SK-N-SH (cell line): ENCODE measurements around the gene RIN3. TPM values are rescaled to one million over a fixed set of nuclear protein-coding genes. Genes with fewer than 3 reads are reported as not detected.

Source experiments
- CTCF ChIA-PET: fragments of 300-600, 350-600 bp; formaldehyde crosslinking; extraction: SDS; loops from one replicate; lab custom pipeline; 2021; lab: Yijun Ruan, JAX
- POLR2A ChIA-PET: fragments of 350-600 bp; sonication (Branson Sonifier 250); formaldehyde crosslinking; extraction: SDS; loops from one replicate; lab custom pipeline; 2020; ENCODE audit warnings: antibody characterized with exemption, inconsistent platforms; lab: Yijun Ruan, JAX
- DNase-seq: peaks from one replicate; pipeline ENCODE4 v3.0.0; 2012
- H2AFZ ChIP-seq: fragments of 200-600 bp; sonication (generic); 2 replicates; pipeline ENCODE4 v1.8.1; 2016; ENCODE audit warnings: antibody characterized with exemption, mild to moderate bottlenecking, low read depth
- H3F3A ChIP-seq: fragments of 200-600 bp; sonication (generic); replicated peaks from 2 replicates; pipeline ENCODE3; 2016; ENCODE audit warnings: antibody characterized with exemption, mild to moderate bottlenecking; ENCODE audit not compliant: insufficient read depth
- H3K27ac ChIP-seq, 2 experiments: fragments of 200-500 bp in 1 of 2; fragments of 200-600 bp in 1 of 2; sonication (Bioruptor generic) in 1 of 2; sonication (generic), shearing (Covaris generic) in 1 of 2; 2 replicates each; pipeline versions ENCODE4 v1.5.1 to v1.6.1; 2014 to 2016; ENCODE audit warnings: low read depth in 2 of 2, inconsistent platforms in 1 of 2, low read length in 1 of 2, mild to moderate bottlenecking in 1 of 2, mixed read lengths in 1 of 2
- H3K27me3 ChIP-seq: fragments of 200-600 bp; sonication (generic), shearing (Covaris generic); 2 replicates; pipeline ENCODE4 v1.6.1; 2016; ENCODE audit warnings: mixed run types; ENCODE audit not compliant: insufficient read depth
- H3K36me3 ChIP-seq, 2 experiments: fragments of 200-500 bp in 1 of 2; fragments of 200-600 bp in 1 of 2; sonication (Bioruptor generic) in 1 of 2; sonication (generic) in 1 of 2; replicated peaks in 1 of 2; 2 replicates each; pipeline versions ENCODE3 to v1.5.1; 2014 to 2016; ENCODE audit warnings: low read length in 1 of 2, mild to moderate bottlenecking in 1 of 2; ENCODE audit not compliant: insufficient read depth in 2 of 2, control insufficient read depth in 1 of 2
- H3K4me1 ChIP-seq, 2 experiments: fragments of 200-500 bp in 1 of 2; fragments of 200-600 bp in 1 of 2; sonication (Bioruptor generic) in 1 of 2; sonication (generic), shearing (Covaris generic) in 1 of 2; 2 replicates each; pipeline versions ENCODE4 v1.5.1 to v1.6.1; 2014 to 2016; ENCODE audit warnings: low read depth in 1 of 2, low read length in 1 of 2, mixed run types in 1 of 2; ENCODE audit not compliant: insufficient read depth in 2 of 2, control insufficient read depth in 1 of 2
- H3K4me2 ChIP-seq: fragments of 200-600 bp; sonication (generic), shearing (Covaris generic); 2 replicates; pipeline ENCODE4 v1.6.1; 2017; ENCODE audit warnings: mixed run types
- H3K4me3 ChIP-seq, 2 experiments: fragments of 200-500 bp in 1 of 2; fragments of 200-600 bp in 1 of 2; sonication (Bioruptor generic) in 1 of 2; sonication (generic), shearing (Covaris generic) in 1 of 2; 2 replicates each; pipeline versions ENCODE4 v1.5.1 to v1.8.1; 2014 to 2016; ENCODE audit warnings: low read depth in 2 of 2, inconsistent platforms in 1 of 2, low read length in 1 of 2, mild to moderate bottlenecking in 1 of 2, mixed read lengths in 1 of 2, moderate library complexity in 1 of 2
- H3K79me2 ChIP-seq: fragments of 200-600 bp; sonication (generic); 2 replicates; pipeline ENCODE4 v1.8.1; 2017; ENCODE audit warnings: mild to moderate bottlenecking; ENCODE audit not compliant: insufficient read depth
- H3K9ac ChIP-seq: fragments of 200-600 bp; sonication (generic); 2 replicates; pipeline ENCODE4 v1.6.1; 2017; ENCODE audit warnings: mixed run types
- H3K9me2 ChIP-seq: fragments of 200-600 bp; sonication (generic); 2 replicates; pipeline ENCODE4 v1.6.1; 2017; ENCODE audit warnings: mixed run types
- H3K9me3 ChIP-seq: fragments of 200-600 bp; sonication (generic); 2 replicates; pipeline ENCODE4 v1.6.1; 2017; ENCODE audit warnings: mixed run types, mild to moderate bottlenecking, moderate library complexity
- H4K20me1 ChIP-seq: fragments of 200-600 bp; sonication (generic); 2 replicates; pipeline ENCODE4 v1.6.1; 2017; ENCODE audit warnings: mild to moderate bottlenecking, mixed run types; ENCODE audit not compliant: insufficient read depth
- ELF1 ChIP-seq: IDR thresholded peaks from 2 replicates; pipeline ENCODE4 v1.4.0; 2012
- EP300 ChIP-seq, 2 experiments: IDR thresholded peaks; 2 replicates each; pipeline versions ENCODE4 v1.4.0 to v1.6.1; 2012; ENCODE audit warnings: borderline replicate concordance in 1 of 2, low read depth in 1 of 2, low read length in 1 of 2
- FOXJ3 ChIP-seq: sonication (generic); formaldehyde crosslinking; IDR thresholded peaks from 2 replicates; pipeline ENCODE4 v1.5.1; 2020; ENCODE audit warnings: mild to moderate bottlenecking, missing genetic modification reagents
- JUND ChIP-seq: IDR thresholded peaks from 2 replicates; pipeline ENCODE4 v1.4.0; 2012
- MEF2A ChIP-seq: IDR thresholded peaks from 2 replicates; pipeline ENCODE4 v1.4.0; 2012; ENCODE audit warnings: low read depth, borderline replicate concordance
- NRF1 ChIP-seq: IDR thresholded peaks from 2 replicates; pipeline ENCODE4 v1.6.1; 2012; ENCODE audit warnings: low read depth, mild to moderate bottlenecking, low read length
- RCOR1 ChIP-seq: fragments of 150-350 bp; IDR thresholded peaks from 2 replicates; pipeline ENCODE4 v1.6.1; 2017; ENCODE audit warnings: antibody characterized with exemption, low read length
- RFX5 ChIP-seq: IDR thresholded peaks from 2 replicates; pipeline ENCODE4 v1.6.1; 2012; ENCODE audit warnings: mild to moderate bottlenecking, improper control_type of control experiment, low read length
- SMC3 ChIP-seq: IDR thresholded peaks from 2 replicates; pipeline ENCODE4 v1.6.1; 2012; ENCODE audit warnings: low read depth, low read length, improper control_type of control experiment
- TCF12 ChIP-seq: IDR thresholded peaks from 2 replicates; pipeline ENCODE4 v1.4.0; 2012
- USF2 ChIP-seq: fragments of 150-350 bp; IDR thresholded peaks from 2 replicates; pipeline ENCODE4 v1.6.1; 2017; ENCODE audit warnings: antibody characterized with exemption, low read length, low read depth, borderline replicate concordance
- ZBTB33 ChIP-seq: IDR thresholded peaks from 2 replicates; pipeline ENCODE4 v1.4.0; 2012; ENCODE audit warnings: low read depth, borderline replicate concordance
- WGBS: methylation state at CpG from one replicate; pipeline ENCODE4 v1.1.6; 2017; ENCODE audit warnings: low lambda C conversion rate; 5-methylcytosine and 5-hydroxymethylcytosine counted together
- polyA plus RNA-seq, 3 experiments: library from polyadenylated mRNA; depleted of rRNA; stranded (reverse); fragments of >200 nt; gene quantifications; 2 replicates each; pipeline ENCODE4 v1.2.3, GENCODE V29; 2012
- TF ChIP-seq, protein P1 (sequence below): fragments of 150-350 bp; IDR thresholded peaks from 2 replicates; pipeline ENCODE4 v1.6.1; 2016; ENCODE audit warnings: mild to moderate bottlenecking, low read depth, low read length
- TF ChIP-seq, protein P2 (sequence below): IDR thresholded peaks from 2 replicates; pipeline ENCODE4 v1.4.0; 2012; ENCODE audit warnings: low read depth, borderline replicate concordance
- TF ChIP-seq, protein P3 (sequence below): IDR thresholded peaks from 2 replicates; pipeline ENCODE4 v1.6.1; 2012; ENCODE audit warnings: mild to moderate bottlenecking, low read depth, low read length, moderate library complexity
- TF ChIP-seq, protein P4 (sequence below): IDR thresholded peaks from 2 replicates; pipeline ENCODE4 v1.4.0; 2012; ENCODE audit warnings: low read depth
- TF ChIP-seq, protein P5 (sequence below): IDR thresholded peaks from 2 replicates; pipeline ENCODE4; 2012

Gene RIN3
- polyA plus RNA-seq, 1 of the 3 experiments (the other 2 are of a cell fraction) = 12.4 TPM

DNA sequence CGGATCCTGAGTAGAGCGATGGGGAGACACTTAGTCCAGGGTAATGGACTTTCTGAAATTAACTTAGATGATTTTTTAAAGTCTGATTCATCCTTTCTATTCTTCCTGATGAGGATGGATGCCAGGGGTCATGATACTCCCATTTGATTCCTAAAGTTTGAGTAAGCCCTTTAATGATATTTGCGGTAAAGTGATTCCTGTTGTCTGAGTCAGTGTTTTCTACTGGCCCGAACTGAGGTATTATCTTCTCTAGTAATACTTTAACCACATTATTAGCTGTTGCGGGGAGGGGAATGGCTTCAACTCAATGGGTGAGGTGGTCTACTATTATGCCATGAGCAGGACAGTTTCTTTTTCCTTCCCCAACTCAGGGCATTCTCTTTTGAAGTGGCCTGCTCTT lies 111.6 kb downstream of the RIN3 start (continued):
- TF ChIP-seq, protein P1, sequence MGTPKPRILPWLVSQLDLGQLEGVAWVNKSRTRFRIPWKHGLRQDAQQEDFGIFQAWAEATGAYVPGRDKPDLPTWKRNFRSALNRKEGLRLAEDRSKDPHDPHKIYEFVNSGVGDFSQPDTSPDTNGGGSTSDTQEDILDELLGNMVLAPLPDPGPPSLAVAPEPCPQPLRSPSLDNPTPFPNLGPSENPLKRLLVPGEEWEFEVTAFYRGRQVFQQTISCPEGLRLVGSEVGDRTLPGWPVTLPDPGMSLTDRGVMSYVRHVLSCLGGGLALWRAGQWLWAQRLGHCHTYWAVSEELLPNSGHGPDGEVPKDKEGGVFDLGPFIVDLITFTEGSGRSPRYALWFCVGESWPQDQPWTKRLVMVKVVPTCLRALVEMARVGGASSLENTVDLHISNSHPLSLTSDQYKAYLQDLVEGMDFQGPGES = no peak
- TF ChIP-seq USF2 (no peak), NRF1 (no peak), EP300 (IDR thresholded peaks at IDR 0.05; ENCODE audit: borderline replicate concordance in 1 of 2, low read depth in 1 of 2, low read length in 1 of 2) (peak in 1 of 2 experiments; percentile 91; a peak in 2 of 4 replicates), TCF12 (peak; percentile 85), SMC3 (no peak), JUND (peak; percentile 95)
- TF ChIP-seq, protein P2, sequence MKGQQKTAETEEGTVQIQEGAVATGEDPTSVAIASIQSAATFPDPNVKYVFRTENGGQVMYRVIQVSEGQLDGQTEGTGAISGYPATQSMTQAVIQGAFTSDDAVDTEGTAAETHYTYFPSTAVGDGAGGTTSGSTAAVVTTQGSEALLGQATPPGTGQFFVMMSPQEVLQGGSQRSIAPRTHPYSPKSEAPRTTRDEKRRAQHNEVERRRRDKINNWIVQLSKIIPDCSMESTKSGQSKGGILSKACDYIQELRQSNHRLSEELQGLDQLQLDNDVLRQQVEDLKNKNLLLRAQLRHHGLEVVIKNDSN = no peak

- H3K9me3 ChIP-seq = peaks cover 8% of the 10 kb centered on the region; the same call in 1 of the 2 replicates
- 12% methylated on average over 3 of the region's 3 CpGs for WGBS
- peaks cover 27% of the 10 kb centered on the region for H3F3A ChIP-seq
- ChIA-PET CTCF (no interaction called here), POLR2A (no interaction called here)
- H3K9me2 ChIP-seq = no peaks in the 10 kb centered on the region
- H4K20me1 ChIP-seq = no peaks in the 10 kb centered on the region
- TF ChIP-seq, protein P3, sequence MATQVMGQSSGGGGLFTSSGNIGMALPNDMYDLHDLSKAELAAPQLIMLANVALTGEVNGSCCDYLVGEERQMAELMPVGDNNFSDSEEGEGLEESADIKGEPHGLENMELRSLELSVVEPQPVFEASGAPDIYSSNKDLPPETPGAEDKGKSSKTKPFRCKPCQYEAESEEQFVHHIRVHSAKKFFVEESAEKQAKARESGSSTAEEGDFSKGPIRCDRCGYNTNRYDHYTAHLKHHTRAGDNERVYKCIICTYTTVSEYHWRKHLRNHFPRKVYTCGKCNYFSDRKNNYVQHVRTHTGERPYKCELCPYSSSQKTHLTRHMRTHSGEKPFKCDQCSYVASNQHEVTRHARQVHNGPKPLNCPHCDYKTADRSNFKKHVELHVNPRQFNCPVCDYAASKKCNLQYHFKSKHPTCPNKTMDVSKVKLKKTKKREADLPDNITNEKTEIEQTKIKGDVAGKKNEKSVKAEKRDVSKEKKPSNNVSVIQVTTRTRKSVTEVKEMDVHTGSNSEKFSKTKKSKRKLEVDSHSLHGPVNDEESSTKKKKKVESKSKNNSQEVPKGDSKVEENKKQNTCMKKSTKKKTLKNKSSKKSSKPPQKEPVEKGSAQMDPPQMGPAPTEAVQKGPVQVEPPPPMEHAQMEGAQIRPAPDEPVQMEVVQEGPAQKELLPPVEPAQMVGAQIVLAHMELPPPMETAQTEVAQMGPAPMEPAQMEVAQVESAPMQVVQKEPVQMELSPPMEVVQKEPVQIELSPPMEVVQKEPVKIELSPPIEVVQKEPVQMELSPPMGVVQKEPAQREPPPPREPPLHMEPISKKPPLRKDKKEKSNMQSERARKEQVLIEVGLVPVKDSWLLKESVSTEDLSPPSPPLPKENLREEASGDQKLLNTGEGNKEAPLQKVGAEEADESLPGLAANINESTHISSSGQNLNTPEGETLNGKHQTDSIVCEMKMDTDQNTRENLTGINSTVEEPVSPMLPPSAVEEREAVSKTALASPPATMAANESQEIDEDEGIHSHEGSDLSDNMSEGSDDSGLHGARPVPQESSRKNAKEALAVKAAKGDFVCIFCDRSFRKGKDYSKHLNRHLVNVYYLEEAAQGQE = no peak
- TF ChIP-seq, protein P4, sequence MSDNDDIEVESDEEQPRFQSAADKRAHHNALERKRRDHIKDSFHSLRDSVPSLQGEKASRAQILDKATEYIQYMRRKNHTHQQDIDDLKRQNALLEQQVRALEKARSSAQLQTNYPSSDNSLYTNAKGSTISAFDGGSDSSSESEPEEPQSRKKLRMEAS = no peak
- TF ChIP-seq ELF1 = no peak
- TF ChIP-seq FOXJ3 (CRISPR knock-in tag) = no peak
- TF ChIP-seq RFX5 = no peak
- TF ChIP-seq, protein P5, sequence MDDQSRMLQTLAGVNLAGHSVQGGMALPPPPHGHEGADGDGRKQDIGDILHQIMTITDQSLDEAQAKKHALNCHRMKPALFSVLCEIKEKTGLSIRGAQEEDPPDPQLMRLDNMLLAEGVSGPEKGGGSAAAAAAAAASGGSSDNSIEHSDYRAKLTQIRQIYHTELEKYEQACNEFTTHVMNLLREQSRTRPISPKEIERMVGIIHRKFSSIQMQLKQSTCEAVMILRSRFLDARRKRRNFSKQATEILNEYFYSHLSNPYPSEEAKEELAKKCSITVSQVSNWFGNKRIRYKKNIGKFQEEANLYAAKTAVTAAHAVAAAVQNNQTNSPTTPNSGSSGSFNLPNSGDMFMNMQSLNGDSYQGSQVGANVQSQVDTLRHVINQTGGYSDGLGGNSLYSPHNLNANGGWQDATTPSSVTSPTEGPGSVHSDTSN = no peak
- TF ChIP-seq ZBTB33 = no peak
- no peak for TF ChIP-seq MEF2A
- TF ChIP-seq RCOR1 = no peak
- TF ChIP-seq, protein P1 = no peak
- no peaks in the 10 kb centered on the region for H3K27me3 ChIP-seq
- H3K4me2 ChIP-seq = peak overlapping the region; percentile 75
- H3K4me3 ChIP-seq = no peak overlapping the region
- H3K79me2 ChIP-seq = no peaks in the 10 kb centered on the region
- no peak for DNase-seq
- H3K27ac ChIP-seq = peak overlapping the region; percentile 28 to 96; a peak in 3 of 4 replicates
- H3K4me1 ChIP-seq = peaks cover 0 to 11% of the 10 kb centered on the region in 2 experiments; a peak in 2 of 4 replicates
- H3K36me3 ChIP-seq = peaks cover 0 to 31% of the 10 kb centered on the region in 2 experiments
- peak overlapping the region; percentile 62 for H3K9ac ChIP-seq
- no peak overlapping the region for H2AFZ ChIP-seq
Measured at GRCh38 chr14:92626041-92626440, 112.5 kb downstream of the RIN3 start.
